Activated T-helper 2 cell treated with anti-CD3 and anti-CD28 coated beads, Interferon-gamma antibody, Interleukin-2, Interleukin-4, amounts not matched to agents 10 μg/mL and 5 μg/mL and 100 μg/mL, durations not matched to agents 14 hours and 24 hours and 36 hours (primary cell): Measurements from ENCODE around the gene PTX3. TPM values are rescaled to one million over a fixed set of nuclear protein-coding genes. Genes with fewer than 3 reads are reported as not detected.

Experiments
- DNase-seq: peaks from one replicate; pipeline ENCODE4 v3.0.0; 2021; ENCODE audit warnings: low spot score
- H3K27ac Mint-ChIP-seq: one replicate; pipeline ENCODE4 v1.8.0; 2021; ENCODE audit warnings: mixed read lengths
- H3K27me3 Mint-ChIP-seq: one replicate; pipeline ENCODE4 v1.8.0; 2021; ENCODE audit warnings: low read depth, mixed read lengths
- H3K36me3 Mint-ChIP-seq: one replicate; pipeline ENCODE4 v1.8.0; 2021; ENCODE audit warnings: low read depth, mixed read lengths
- H3K4me1 Mint-ChIP-seq: one replicate; pipeline ENCODE4 v1.8.0; 2021; ENCODE audit warnings: low read depth, mixed read lengths
- H3K4me3 Mint-ChIP-seq: one replicate; pipeline ENCODE4 v1.8.0; 2021; ENCODE audit warnings: low read depth, mild to moderate bottlenecking, moderate library complexity, mixed read lengths
- H3K9me3 Mint-ChIP-seq: one replicate; pipeline ENCODE4 v1.8.0; 2021; ENCODE audit warnings: mixed read lengths
- intact Hi-C: fragments of 100-400 bp; cut with micrococcal nuclease; formaldehyde crosslinking; loops from one replicate; pipeline ENCODE4 v1.15.1; 2023
- total RNA-seq: library from RNA; stranded (reverse); gene quantifications from 2 replicates; pipeline ENCODE4 v1.2.3, GENCODE V29; 2022

The PTX3 gene
- total RNA-seq, 1 donor from 2014 or later: not detected

- Mint-ChIP-seq H3K4me1 (no peaks in the 10 kb centered on the region), H3K9me3 (no peaks in the 10 kb centered on the region), H3K27ac (no peak overlapping the region), H3K36me3 (no peaks in the 10 kb centered on the region), H3K4me3 (no peak overlapping the region), H3K27me3 (no peaks in the 10 kb centered on the region)
- DNase-seq: no peak
- intact Hi-C loops: no loop called here
Measured at GRCh38 chr3:157465741-157466140, 29.1 kb downstream of the PTX3 start.

- Mint-ChIP-seq H3K4me3 (no peak overlapping the region), H3K9me3 (no peaks in the 10 kb centered on the region), H3K27ac (no peak overlapping the region), H3K27me3 (no peaks in the 10 kb centered on the region), H3K4me1 (no peaks in the 10 kb centered on the region), H3K36me3 (no peaks in the 10 kb centered on the region)
- intact Hi-C loops: no loop called here
- no peak for DNase-seq
Measured at GRCh38 chr3:157467200-157467599, 30.6 kb downstream of the PTX3 start.

- Mint-ChIP-seq H3K4me3 (no peak overlapping the region), H3K27me3 (no peaks in the 10 kb centered on the region), H3K36me3 (no peaks in the 10 kb centered on the region), H3K4me1 (no peaks in the 10 kb centered on the region), H3K27ac (no peak overlapping the region), H3K9me3 (no peaks in the 10 kb centered on the region)
- intact Hi-C loops: no loop called here
- DNase-seq: no peak
Measured at GRCh38 chr3:157469561-157470294, 33.1 kb downstream of the PTX3 start.

- Mint-ChIP-seq H3K4me3 (no peak overlapping the region), H3K27ac (no peak overlapping the region), H3K36me3 (no peaks in the 10 kb centered on the region), H3K27me3 (no peaks in the 10 kb centered on the region), H3K9me3 (no peaks in the 10 kb centered on the region), H3K4me1 (no peaks in the 10 kb centered on the region)
- intact Hi-C loops: no loop called here
- DNase-seq: no peak
Measured at GRCh38 chr3:157471064-157471463, 34.4 kb downstream of the PTX3 start.

GRCh38 chr3:157472648-157473047 lies 36.0 kb downstream of the PTX3 start:
- H3K27ac Mint-ChIP-seq: no peak overlapping the region
- H3K9me3 Mint-ChIP-seq: no peaks in the 10 kb centered on the region
- intact Hi-C loops: no loop called here
- H3K36me3 Mint-ChIP-seq: no peaks in the 10 kb centered on the region
- H3K4me3 Mint-ChIP-seq: no peak overlapping the region
- no peaks in the 10 kb centered on the region for H3K4me1 Mint-ChIP-seq
- no peaks in the 10 kb centered on the region for H3K27me3 Mint-ChIP-seq
- DNase-seq: no peak

- intact Hi-C loops: no loop called here
- H3K27ac Mint-ChIP-seq: no peak overlapping the region
- no peak overlapping the region for H3K4me3 Mint-ChIP-seq
- no peak for DNase-seq
- no peaks in the 10 kb centered on the region for H3K4me1 Mint-ChIP-seq
- no peaks in the 10 kb centered on the region for H3K27me3 Mint-ChIP-seq
- no peaks in the 10 kb centered on the region for H3K9me3 Mint-ChIP-seq
- no peaks in the 10 kb centered on the region for H3K36me3 Mint-ChIP-seq
Measured at GRCh38 chr3:157475921-157476414, 39.3 kb downstream of the PTX3 start.

GRCh38 chr3:157477441-157477840 lies 40.8 kb downstream of the PTX3 start:
- Mint-ChIP-seq H3K4me1 (no peaks in the 10 kb centered on the region), H3K9me3 (no peaks in the 10 kb centered on the region), H3K4me3 (no peak overlapping the region), H3K27me3 (no peaks in the 10 kb centered on the region), H3K36me3 (no peaks in the 10 kb centered on the region), H3K27ac (no peak overlapping the region)
- intact Hi-C loops: no loop called here
- DNase-seq: no peak

- H3K27me3 Mint-ChIP-seq: no peaks in the 10 kb centered on the region
- no peaks in the 10 kb centered on the region for H3K9me3 Mint-ChIP-seq
- H3K27ac Mint-ChIP-seq: no peak overlapping the region
- H3K4me3 Mint-ChIP-seq: no peak overlapping the region
- no peaks in the 10 kb centered on the region for H3K36me3 Mint-ChIP-seq
- DNase-seq: no peak
- intact Hi-C loops: no loop called here
- no peaks in the 10 kb centered on the region for H3K4me1 Mint-ChIP-seq
Measured at GRCh38 chr3:157479464-157480243, 43.0 kb downstream of the PTX3 start.

GRCh38 chr3:157487339-157487738 lies 50.7 kb downstream of the PTX3 start:
- no peak for DNase-seq
- H3K36me3 Mint-ChIP-seq: no peaks in the 10 kb centered on the region
- peaks cover 12% of the 10 kb centered on the region for H3K27me3 Mint-ChIP-seq
- H3K27ac Mint-ChIP-seq: no peak overlapping the region
- H3K9me3 Mint-ChIP-seq: no peaks in the 10 kb centered on the region
- no peaks in the 10 kb centered on the region for H3K4me1 Mint-ChIP-seq
- intact Hi-C loops: no loop called here
- H3K4me3 Mint-ChIP-seq: no peak overlapping the region

- intact Hi-C loops: no loop called here
- Mint-ChIP-seq H3K27ac (no peak overlapping the region), H3K36me3 (no peaks in the 10 kb centered on the region), H3K9me3 (no peaks in the 10 kb centered on the region), H3K4me1 (no peaks in the 10 kb centered on the region), H3K27me3 (peaks cover 12% of the 10 kb centered on the region), H3K4me3 (no peak overlapping the region)
- DNase-seq: no peak
Measured at GRCh38 chr3:157488144-157488543, 51.5 kb downstream of the PTX3 start.

- no peak overlapping the region for H3K27ac Mint-ChIP-seq
- intact Hi-C loops: no loop called here
- H3K27me3 Mint-ChIP-seq: peaks cover 15% of the 10 kb centered on the region
- H3K36me3 Mint-ChIP-seq: no peaks in the 10 kb centered on the region
- DNase-seq: no peak
- H3K4me1 Mint-ChIP-seq: no peaks in the 10 kb centered on the region
- H3K9me3 Mint-ChIP-seq: no peaks in the 10 kb centered on the region
- no peak overlapping the region for H3K4me3 Mint-ChIP-seq
Measured at GRCh38 chr3:157491136-157491535, 54.5 kb downstream of the PTX3 start.
